Activated CD8-positive, alpha-beta T cell treated with anti-CD3 and anti-CD28 coated beads, Interleukin-2, amount 10 ng/mL, durations not matched to agents 7 days and 5 days (primary cell): ENCODE data around the gene TYSND1. TPM values are rescaled to one million over a fixed set of nuclear protein-coding genes. Genes with fewer than 3 reads are reported as not detected.

Source experiments
- ATAC-seq: fragments of 150-1000 bp; cut with Tn5 transposase; one replicate; pipeline ENCODE4 v1.10.0; 2021; ENCODE audit warnings: moderate library complexity
- CTCF ChIA-PET: fragments of 350-600 bp; sonication (Branson Sonifier 250); formaldehyde crosslinking; loops from one replicate; lab custom pipeline; 2021; ENCODE audit warnings: antibody characterized with exemption; lab: Charles Lee
- POLR2A ChIA-PET: fragments of 350-600 bp; sonication (Branson Sonifier 250); formaldehyde crosslinking; loops from one replicate; lab custom pipeline; 2021; ENCODE audit warnings: antibody characterized with exemption; lab: Charles Lee
- DNase-seq: peaks from one replicate; pipeline ENCODE4 v3.0.0-alpha.2; 2020
- H3K27ac Mint-ChIP-seq: one replicate; pipeline ENCODE4 v1.8.0; 2021; ENCODE audit warnings: mild to moderate bottlenecking, mixed read lengths
- H3K27me3 Mint-ChIP-seq: one replicate; pipeline ENCODE4 v1.8.0; 2021; ENCODE audit warnings: low read depth, mixed read lengths
- H3K36me3 Mint-ChIP-seq: one replicate; pipeline ENCODE4 v1.8.0; 2021; ENCODE audit warnings: low read depth, mixed read lengths
- H3K4me1 Mint-ChIP-seq: one replicate; pipeline ENCODE4 v1.8.0; 2021; ENCODE audit warnings: low read depth, mixed read lengths
- H3K4me3 Mint-ChIP-seq: one replicate; pipeline ENCODE4 v1.8.0; 2021; ENCODE audit warnings: mild to moderate bottlenecking, mixed read lengths
- H3K9me3 Mint-ChIP-seq: one replicate; pipeline ENCODE4 v1.8.0; 2022; ENCODE audit warnings: mixed read lengths; ENCODE audit not compliant: insufficient read depth
- total RNA-seq, 2 experiments: library from RNA; stranded (reverse); gene quantifications; one replicate each; pipeline ENCODE4 v1.2.3, GENCODE V29; 2021

Gene TYSND1
- total RNA-seq, 2 experiments from 2014 or later, result 12.0 to 13.4 TPM

- H3K4me3 Mint-ChIP-seq, result peak overlapping the region; percentile 92
- CTCF ChIA-PET, result interaction anchor here (0.7 to 4.3 kb wide), 23 partner anchors 10 to 219 kb away, joined by 3 to 97 read pairs (median 13); partner anchors contain the start of genes PPA1 and SAR1A
- H3K9me3 Mint-ChIP-seq, result no peaks in the 10 kb centered on the region
- H3K4me1 Mint-ChIP-seq, result peaks cover 35% of the 10 kb centered on the region
- POLR2A ChIA-PET, result interaction anchor here (0.6 to 3.4 kb wide), 8 partner anchors 9 to 74 kb away, joined by 3 to 22 read pairs (median 8); partner anchors contain the start of gene SAR1A
- H3K27ac Mint-ChIP-seq, result peak overlapping the region; percentile 99
- no peaks in the 10 kb centered on the region for H3K27me3 Mint-ChIP-seq
- ATAC-seq (no peak), DNase-seq (no peak)
- peaks cover 19% of the 10 kb centered on the region for H3K36me3 Mint-ChIP-seq
Observed at GRCh38 chr10:70145166-70145665, 1.3 kb downstream of the TYSND1 start.

GRCh38 chr10:70144372-70145110, 2.0 kb downstream of the TYSND1 start:
- peak overlapping the region; percentile 99 for H3K27ac Mint-ChIP-seq
- no peak for DNase-seq
- no peak for ATAC-seq

GRCh38 chr10:70142555-70142954, 3.9 kb downstream of the TYSND1 start:
- no peak overlapping the region for H3K27ac Mint-ChIP-seq
- peaks cover 7% of the 10 kb centered on the region for H3K36me3 Mint-ChIP-seq
- ATAC-seq (no peak), DNase-seq (no peak)
- POLR2A ChIA-PET, result no interaction called here
- no peaks in the 10 kb centered on the region for H3K27me3 Mint-ChIP-seq
- peaks cover 35% of the 10 kb centered on the region for H3K4me1 Mint-ChIP-seq
- H3K4me3 Mint-ChIP-seq, result no peak overlapping the region
- CTCF ChIA-PET, result no interaction called here
- no peaks in the 10 kb centered on the region for H3K9me3 Mint-ChIP-seq

More at GRCh38 chr10:70144372-70145110, 2.0 kb downstream of the TYSND1 start:
- H3K9me3 Mint-ChIP-seq, result no peaks in the 10 kb centered on the region
- peak overlapping the region; percentile 92 for H3K4me3 Mint-ChIP-seq
- peaks cover 13% of the 10 kb centered on the region for H3K36me3 Mint-ChIP-seq
- CTCF ChIA-PET, result interaction anchor here (0.7 to 4.3 kb wide), 14 partner anchors 9 to 220 kb away, joined by 3 to 97 read pairs (median 7); no protein-coding TSS in a partner anchor
- H3K4me1 Mint-ChIP-seq, result peaks cover 35% of the 10 kb centered on the region
- no peaks in the 10 kb centered on the region for H3K27me3 Mint-ChIP-seq
- POLR2A ChIA-PET, result interaction anchor here (0.6 to 3.4 kb wide), 6 partner anchors 9 to 75 kb away, joined by 3 to 15 read pairs (median 4); partner anchors contain the start of gene SAR1A

GRCh38 chr10:70140297-70140696, 6.2 kb downstream of the TYSND1 start:
- Mint-ChIP-seq H3K4me1 (peaks cover 26% of the 10 kb centered on the region), H3K9me3 (no peaks in the 10 kb centered on the region), H3K27me3 (no peaks in the 10 kb centered on the region), H3K36me3 (peaks cover 10% of the 10 kb centered on the region), H3K27ac (no peak overlapping the region), H3K4me3 (no peak overlapping the region)
- DNase-seq (no peak), ATAC-seq (no peak)
- POLR2A ChIA-PET, result no interaction called here
- CTCF ChIA-PET, result interaction anchor here (1.9 kb wide), 1 partner anchor 25 kb away, joined by 7 read pairs; no protein-coding TSS in a partner anchor

GRCh38 chr10:70139997-70140250, 6.6 kb downstream of the TYSND1 start:
- ChIA-PET POLR2A (no interaction called here), CTCF (interaction anchor here (1.9 kb wide), 1 partner anchor 25 kb away, joined by 7 read pairs; no protein-coding TSS in a partner anchor)
- no peak for DNase-seq
- H3K36me3 Mint-ChIP-seq, result peaks cover 10% of the 10 kb centered on the region
- no peak overlapping the region for H3K4me3 Mint-ChIP-seq
- H3K27ac Mint-ChIP-seq, result no peak overlapping the region
- ATAC-seq, result no peak
- no peaks in the 10 kb centered on the region for H3K27me3 Mint-ChIP-seq
- H3K4me1 Mint-ChIP-seq, result peaks cover 23% of the 10 kb centered on the region
- no peaks in the 10 kb centered on the region for H3K9me3 Mint-ChIP-seq

GRCh38 chr10:70139151-70139996, 7.1 kb downstream of the TYSND1 start:
- no peak for DNase-seq
- POLR2A ChIA-PET, result no interaction called here
- Mint-ChIP-seq H3K27ac (no peak overlapping the region), H3K9me3 (no peaks in the 10 kb centered on the region), H3K4me1 (peaks cover 17% of the 10 kb centered on the region), H3K4me3 (no peak overlapping the region), H3K36me3 (peaks cover 10% of the 10 kb centered on the region), H3K27me3 (no peaks in the 10 kb centered on the region)
- CTCF ChIA-PET, result interaction anchor here (0.9 to 1.9 kb wide), 2 partner anchors 24 to 42 kb away, joined by 4 to 7 read pairs; no protein-coding TSS in a partner anchor
- ATAC-seq, result no peak

- no peak for ATAC-seq
Observed at GRCh38 chr10:70137927-70138883, 8.3 kb downstream of the TYSND1 start.

GRCh38 chr10:70137135-70137534, 9.4 kb downstream of the TYSND1 start:
- peaks cover 13% of the 10 kb centered on the region for H3K4me1 Mint-ChIP-seq
- H3K36me3 Mint-ChIP-seq, result peaks cover 10% of the 10 kb centered on the region
- no peaks in the 10 kb centered on the region for H3K9me3 Mint-ChIP-seq
- DNase-seq (no peak), ATAC-seq (no peak)
- H3K27me3 Mint-ChIP-seq, result no peaks in the 10 kb centered on the region
- POLR2A ChIA-PET, result interaction anchor here (1.0 to 2.7 kb wide), 2 partner anchors 8 to 38 kb away, joined by 4 to 15 read pairs; partner anchors contain the start of gene TYSND1
- no peak overlapping the region for H3K27ac Mint-ChIP-seq
- H3K4me3 Mint-ChIP-seq, result no peak overlapping the region
- CTCF ChIA-PET, result interaction anchor here (1.5 to 3.2 kb wide), 3 partner anchors 9 to 21 kb away, joined by 3 to 31 read pairs (median 16); partner anchors contain the start of gene TYSND1

More at GRCh38 chr10:70137927-70138883, 8.3 kb downstream of the TYSND1 start:
- no peak overlapping the region for H3K27ac Mint-ChIP-seq
- POLR2A ChIA-PET, result no interaction called here
- peaks cover 11% of the 10 kb centered on the region for H3K4me1 Mint-ChIP-seq
- H3K4me3 Mint-ChIP-seq, result no peak overlapping the region
- H3K9me3 Mint-ChIP-seq, result no peaks in the 10 kb centered on the region
- DNase-seq, result no peak
- H3K27me3 Mint-ChIP-seq, result no peaks in the 10 kb centered on the region
- peaks cover 10% of the 10 kb centered on the region for H3K36me3 Mint-ChIP-seq
- CTCF ChIA-PET, result no interaction called here

- CTCF ChIA-PET, result interaction anchor here (1.4 to 3.2 kb wide), 4 partner anchors 10 to 229 kb away, joined by 3 to 31 read pairs (median 10); partner anchors contain the start of gene TYSND1
- no peak overlapping the region for H3K27ac Mint-ChIP-seq
- peaks cover 8% of the 10 kb centered on the region for H3K36me3 Mint-ChIP-seq
- no peaks in the 10 kb centered on the region for H3K9me3 Mint-ChIP-seq
- no peak for ATAC-seq
- no peak overlapping the region for H3K4me3 Mint-ChIP-seq
- H3K27me3 Mint-ChIP-seq, result no peaks in the 10 kb centered on the region
- no peak for DNase-seq
- POLR2A ChIA-PET, result interaction anchor here (0.6 to 2.7 kb wide), 2 partner anchors 10 to 384 kb away, joined by 3 to 15 read pairs; partner anchors contain the start of gene TYSND1
- H3K4me1 Mint-ChIP-seq, result peaks cover 27% of the 10 kb centered on the region
Observed at GRCh38 chr10:70135684-70136083, 10.8 kb downstream of the TYSND1 start.

GRCh38 chr10:70135046-70135445, 11.5 kb downstream of the TYSND1 start:
- no peak overlapping the region for H3K27ac Mint-ChIP-seq
- POLR2A ChIA-PET, result interaction anchor here (0.6 to 2.7 kb wide), 2 partner anchors 10 to 385 kb away, joined by 3 to 15 read pairs; partner anchors contain the start of gene TYSND1
- peaks cover 8% of the 10 kb centered on the region for H3K36me3 Mint-ChIP-seq
- ATAC-seq (no peak), DNase-seq (no peak)
- no peaks in the 10 kb centered on the region for H3K9me3 Mint-ChIP-seq
- no peaks in the 10 kb centered on the region for H3K27me3 Mint-ChIP-seq
- H3K4me3 Mint-ChIP-seq, result no peak overlapping the region
- peaks cover 28% of the 10 kb centered on the region for H3K4me1 Mint-ChIP-seq
- CTCF ChIA-PET, result interaction anchor here (0.6 to 3.2 kb wide), 4 partner anchors 11 to 229 kb away, joined by 3 to 31 read pairs (median 10); partner anchors contain the start of gene TYSND1
